GM18502 (cell line): ENCODE data around the gene UTF1.
A peak's percentile ranks its signal among the peaks of the same experiment; 100 is the strongest.
"Not testable (repeated sequence)": the region's sequence is repeated elsewhere in the genome, so short reads cannot be mapped to it uniquely, and the experiment has no call there.

Source experiments
- ATAC-seq: cut with Tn5 transposase; IDR thresholded peaks from one replicate; pipeline ENCODE4 v1.9.1; 2021; ENCODE audit warnings: mild to moderate bottlenecking; ENCODE audit not compliant: unreplicated experiment, poor library complexity

Gene UTF1

GRCh38 chr10:133260895-133261725, 31.1 kb downstream of the UTF1 start:
- peak; percentile 59 for ATAC-seq

- peak; percentile 53 for ATAC-seq
These were observed 31.8 kb downstream of the UTF1 start for GRCh38 chr10:133261726-133262325.

GRCh38 chr10:133262696-133263095, 32.7 kb downstream of the UTF1 start:
- no peak for ATAC-seq

- ATAC-seq = no peak
These were observed 33.7 kb downstream of the UTF1 start for GRCh38 chr10:133263674-133264073.

- ATAC-seq = no peak
These were observed 34.4 kb downstream of the UTF1 start for GRCh38 chr10:133264461-133264860.

GRCh38 chr10:133265052-133265451, 35.0 kb downstream of the UTF1 start:
- ATAC-seq = not testable (repeated sequence)

- no peak for ATAC-seq
These were observed 36.2 kb downstream of the UTF1 start for GRCh38 chr10:133266056-133266795.

- no peak for ATAC-seq
These were observed 37.3 kb downstream of the UTF1 start for GRCh38 chr10:133267293-133267692.

GRCh38 chr10:133267829-133268228, 37.8 kb downstream of the UTF1 start:
- no peak for ATAC-seq

- ATAC-seq = no peak
These were observed 38.5 kb downstream of the UTF1 start for GRCh38 chr10:133268532-133268931.

- no peak for ATAC-seq
These were observed 39.4 kb downstream of the UTF1 start for GRCh38 chr10:133269367-133269766.

- no peak for ATAC-seq
These were observed 40.2 kb downstream of the UTF1 start for GRCh38 chr10:133270204-133270603.

GRCh38 chr10:133270773-133271297, 40.8 kb downstream of the UTF1 start:
- ATAC-seq = no peak

GRCh38 chr10:133271521-133272300, 41.7 kb downstream of the UTF1 start:
- ATAC-seq = no peak

- ATAC-seq = no peak
These were observed 42.4 kb downstream of the UTF1 start for GRCh38 chr10:133272301-133272963.

- no peak for ATAC-seq
These were observed 43.0 kb downstream of the UTF1 start for GRCh38 chr10:133272964-133273420.

- no peak for ATAC-seq
These were observed 43.6 kb downstream of the UTF1 start for GRCh38 chr10:133273534-133274143.

GRCh38 chr10:133274751-133275683, 45.0 kb downstream of the UTF1 start:
- ATAC-seq = peak; percentile 57
